GM21528 (cell line): Measurements from ENCODE around the gene PIAS4.

ENCODE experiments used
- ATAC-seq: cut with Tn5 transposase; IDR thresholded peaks from one replicate; pipeline ENCODE4 v1.9.1; 2021; ENCODE audit warnings: mild to moderate bottlenecking, moderate library complexity; ENCODE audit not compliant: unreplicated experiment, low FRiP score

The PIAS4 gene

DNA sequence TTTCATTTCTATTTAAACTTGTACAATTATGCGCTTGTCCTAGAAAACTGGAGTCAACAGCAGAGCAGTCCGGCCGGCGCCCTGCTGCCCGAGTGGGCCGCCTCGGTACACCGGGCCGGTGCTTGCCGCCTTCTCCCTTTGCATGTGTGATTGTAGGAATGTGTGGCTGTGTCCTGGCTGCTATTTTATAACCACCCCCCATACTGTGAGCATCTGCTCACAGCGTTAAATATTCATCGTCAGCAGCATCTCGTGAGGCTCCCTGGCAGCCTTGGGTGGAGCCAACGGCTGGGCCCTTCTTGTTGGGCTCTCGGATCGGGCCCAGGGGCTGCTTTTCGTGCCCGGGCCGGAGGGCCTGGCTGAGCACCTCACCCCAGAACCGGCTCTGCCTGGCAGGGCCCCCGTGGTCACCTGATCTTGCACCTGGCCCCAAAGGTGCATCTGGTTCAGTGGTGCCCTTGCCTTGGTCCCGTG, 10.6 kb downstream of the PIAS4 start:
- ATAC-seq: no peak

DNA sequence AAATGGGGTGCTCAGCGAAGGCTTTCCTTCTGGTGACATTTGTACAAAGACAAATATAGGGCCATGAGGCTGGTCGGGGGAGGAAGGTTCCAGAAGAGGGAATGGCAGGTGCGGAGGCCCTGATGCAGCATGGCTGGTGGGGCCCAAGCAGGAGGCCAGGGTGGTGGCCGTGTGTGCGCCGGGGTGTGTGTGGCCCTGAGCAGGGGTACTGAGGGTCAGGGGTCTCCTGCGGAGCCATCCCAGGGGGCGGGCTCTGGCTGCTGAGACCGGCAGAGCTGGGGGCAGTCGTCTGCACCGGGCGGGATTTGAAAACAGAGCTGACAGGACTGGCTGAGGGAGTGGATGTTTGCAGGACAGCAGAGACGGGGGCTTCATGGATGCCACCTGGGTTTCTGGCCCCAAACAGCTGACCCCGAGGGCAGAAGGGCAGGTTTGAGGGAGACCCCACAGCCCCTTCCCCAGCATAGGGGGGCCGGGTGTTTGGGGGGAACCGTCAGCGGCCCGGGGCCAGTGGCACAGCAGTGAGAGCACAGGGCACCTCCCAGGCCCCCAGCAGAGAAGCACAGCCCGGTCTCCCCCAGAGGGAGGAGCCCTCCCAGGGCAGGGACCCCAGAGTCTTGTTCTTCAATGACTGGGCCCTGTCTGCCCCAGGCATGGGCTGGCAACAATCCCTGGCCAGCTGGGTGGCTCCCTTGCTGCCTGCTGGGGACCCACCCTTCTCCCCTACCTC, 11.4 kb downstream of the PIAS4 start:
- ATAC-seq: no peak

DNA sequence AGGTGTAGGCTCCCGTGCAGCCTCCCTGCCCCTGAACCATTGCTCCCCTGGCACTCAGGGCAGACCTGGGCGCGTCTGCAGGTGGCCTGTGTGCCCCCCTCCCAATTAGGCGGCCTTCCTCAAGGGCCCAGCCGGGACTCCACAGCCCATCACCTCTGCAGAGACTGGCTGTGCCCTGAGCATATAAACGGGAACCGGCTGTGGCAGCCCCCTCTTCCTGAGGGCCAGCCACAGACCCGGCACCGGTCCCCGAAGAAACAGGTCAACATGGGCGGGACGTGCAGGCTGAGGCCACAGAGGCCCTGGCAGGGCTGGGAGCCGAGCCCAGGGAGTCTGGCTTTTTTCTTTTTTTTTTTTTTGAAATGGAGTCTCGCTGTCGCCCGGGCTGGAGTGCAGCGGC, 12.0 kb downstream of the PIAS4 start:
- ATAC-seq: no peak

DNA sequence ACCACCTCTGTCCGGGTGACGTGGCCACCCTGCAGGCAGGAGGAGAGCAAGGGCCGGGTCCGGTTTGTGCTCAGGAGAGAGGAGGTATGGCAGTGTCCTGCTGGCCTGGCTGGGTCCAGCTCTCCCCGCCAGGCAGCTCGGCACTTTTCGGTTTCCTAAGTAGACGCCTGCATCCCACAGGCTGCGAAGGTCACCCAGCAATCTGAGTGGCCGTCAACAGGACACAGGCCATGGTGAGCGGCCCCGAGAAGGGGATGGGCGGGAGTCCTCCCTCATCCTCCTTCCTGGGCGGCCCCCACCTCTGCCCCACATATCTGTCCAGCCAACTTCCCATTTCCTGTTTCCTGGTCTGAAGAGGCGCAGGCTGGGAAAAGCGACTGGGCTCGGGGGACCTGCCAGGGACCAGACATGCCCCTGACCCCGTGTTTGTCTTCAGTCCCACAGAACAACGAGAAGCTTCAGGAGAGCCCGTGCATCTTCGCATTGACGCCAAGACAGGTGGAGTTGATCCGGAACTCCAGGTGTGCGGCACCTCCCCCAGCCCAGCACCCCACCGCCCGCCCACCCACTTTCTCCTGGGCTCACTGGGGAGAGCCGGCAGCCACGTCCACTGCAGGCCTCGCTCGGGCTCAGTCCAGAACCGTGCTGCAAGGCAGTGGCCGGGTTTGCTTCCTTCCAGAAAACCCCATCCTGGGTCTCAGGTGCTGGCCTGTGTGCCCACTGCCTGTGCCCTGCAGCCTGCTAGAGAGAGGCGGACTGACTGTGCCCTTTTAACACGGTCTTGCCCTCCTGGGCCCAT, 16.3 kb downstream of the PIAS4 start:
- ATAC-seq: no peak

DNA sequence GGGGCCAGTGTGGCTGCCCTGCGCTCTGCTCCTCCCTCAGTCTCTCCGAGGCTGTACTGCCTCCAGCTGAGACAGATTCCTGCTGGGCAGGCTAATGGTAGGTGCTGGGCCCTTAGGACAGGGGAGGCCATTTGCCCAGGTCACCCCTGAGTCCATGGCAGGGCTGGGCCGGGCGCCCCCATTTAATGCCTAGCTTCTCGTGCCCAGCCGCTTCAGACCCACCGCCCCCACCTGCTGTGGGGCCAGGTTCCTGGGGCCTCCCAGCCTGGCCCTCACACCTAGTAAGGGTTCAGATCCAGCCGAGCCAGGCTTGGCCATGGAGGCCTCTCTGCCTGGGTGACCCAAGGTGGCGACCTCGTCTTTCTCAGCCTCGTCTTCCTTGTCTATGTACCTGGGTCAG, 17.8 kb downstream of the PIAS4 start:
- no peak for ATAC-seq

DNA sequence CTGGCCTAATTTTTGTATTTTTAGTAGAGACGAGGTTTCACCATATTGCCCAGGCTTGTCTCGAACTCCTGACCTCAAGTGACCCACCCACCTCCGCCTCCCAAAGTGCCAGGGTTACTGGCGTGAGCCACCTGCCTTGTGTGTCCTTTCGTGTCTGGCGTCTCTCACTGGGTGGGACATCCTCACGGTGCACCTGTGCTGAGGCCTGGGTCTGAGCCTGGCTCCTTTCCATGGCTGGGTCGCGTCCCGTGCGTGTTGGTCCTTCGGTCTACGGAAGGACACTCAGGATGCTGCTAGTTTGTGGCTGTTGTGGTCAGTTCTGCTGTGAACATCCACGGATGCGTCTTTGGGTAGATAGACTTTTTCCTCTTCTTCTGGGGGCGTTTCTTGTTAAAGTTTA, 19.6 kb downstream of the PIAS4 start:
- no peak for ATAC-seq

DNA sequence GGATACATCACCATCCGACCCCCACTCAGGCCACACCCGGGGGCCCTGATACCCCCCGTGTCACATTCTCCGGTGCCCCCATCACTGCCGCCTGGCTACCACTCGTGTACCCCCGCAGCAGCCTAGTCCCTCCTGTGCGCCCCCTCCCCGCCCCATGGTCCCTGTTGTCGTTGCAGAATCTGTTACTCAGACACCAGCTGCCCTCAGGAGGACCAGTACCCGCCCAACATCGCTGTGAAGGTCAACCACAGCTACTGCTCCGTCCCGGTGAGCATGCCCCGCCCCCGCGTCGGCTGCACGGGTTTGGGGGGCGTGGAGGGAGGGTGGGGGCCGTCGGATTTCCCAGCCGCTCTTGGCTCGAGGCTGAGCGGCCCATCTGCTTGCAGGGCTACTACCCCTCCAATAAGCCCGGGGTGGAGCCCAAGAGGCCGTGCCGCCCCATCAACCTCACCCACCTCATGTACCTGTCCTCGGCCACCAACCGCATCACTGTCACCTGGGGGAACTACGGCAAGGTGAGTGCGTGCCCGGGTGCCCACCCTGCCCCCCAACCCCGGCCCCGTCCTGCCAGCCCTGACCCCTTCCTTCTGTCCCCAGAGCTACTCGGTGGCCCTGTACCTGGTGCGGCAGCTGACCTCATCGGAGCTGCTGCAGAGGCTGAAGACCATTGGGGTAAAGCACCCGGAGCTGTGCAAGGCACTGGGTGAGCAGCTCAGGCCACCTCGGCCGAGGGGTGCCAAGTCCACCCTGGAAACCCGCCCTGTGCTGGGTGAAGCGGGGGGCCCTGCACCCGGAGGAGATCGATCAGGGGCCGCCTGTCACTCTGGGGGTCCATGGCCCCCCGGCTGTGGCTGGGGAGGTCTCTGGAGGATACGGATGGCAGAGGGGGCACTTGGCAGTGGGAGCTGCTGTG, 21.1 kb downstream of the PIAS4 start:
- no peak for ATAC-seq

DNA sequence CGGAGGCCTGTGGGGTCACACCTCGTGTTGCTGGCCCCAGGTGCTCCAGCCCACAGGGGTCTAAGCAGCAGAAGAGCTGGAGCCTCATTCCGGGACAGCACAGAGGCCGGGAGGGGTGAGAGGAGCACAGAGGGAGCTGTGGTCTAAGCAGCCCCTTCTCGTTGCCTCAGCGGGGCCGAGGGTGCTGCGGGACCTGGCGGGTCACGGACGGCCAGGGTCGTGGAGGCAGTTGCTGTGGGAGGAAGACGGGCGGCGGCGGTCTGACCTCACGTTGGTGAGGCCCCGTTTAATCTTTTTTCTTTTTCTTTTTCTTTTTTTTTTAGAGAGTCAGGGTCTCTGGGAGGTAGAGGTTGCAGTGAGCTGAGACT, 21.7 kb downstream of the PIAS4 start:
- ATAC-seq: no peak

DNA sequence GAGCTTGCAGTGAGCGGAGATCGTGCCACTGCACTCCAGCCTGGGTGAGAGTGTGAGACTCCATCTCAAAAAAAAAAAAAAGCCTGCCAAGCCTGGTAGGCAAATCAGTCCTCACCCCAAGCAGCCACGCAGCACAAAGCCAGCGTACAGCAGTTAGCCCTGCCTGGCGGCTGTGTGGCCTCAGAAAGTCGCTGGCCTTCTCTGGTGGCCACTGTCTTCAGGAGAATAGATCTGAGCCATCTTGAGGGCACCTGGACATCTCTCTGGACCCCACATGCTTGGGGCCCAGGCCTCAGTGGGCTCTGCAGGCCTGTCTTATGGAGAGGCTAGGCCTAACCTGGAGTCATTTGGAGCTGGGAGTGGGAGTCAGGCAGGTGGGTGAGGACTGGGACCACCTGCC, 23.0 kb downstream of the PIAS4 start:
- no peak for ATAC-seq

DNA sequence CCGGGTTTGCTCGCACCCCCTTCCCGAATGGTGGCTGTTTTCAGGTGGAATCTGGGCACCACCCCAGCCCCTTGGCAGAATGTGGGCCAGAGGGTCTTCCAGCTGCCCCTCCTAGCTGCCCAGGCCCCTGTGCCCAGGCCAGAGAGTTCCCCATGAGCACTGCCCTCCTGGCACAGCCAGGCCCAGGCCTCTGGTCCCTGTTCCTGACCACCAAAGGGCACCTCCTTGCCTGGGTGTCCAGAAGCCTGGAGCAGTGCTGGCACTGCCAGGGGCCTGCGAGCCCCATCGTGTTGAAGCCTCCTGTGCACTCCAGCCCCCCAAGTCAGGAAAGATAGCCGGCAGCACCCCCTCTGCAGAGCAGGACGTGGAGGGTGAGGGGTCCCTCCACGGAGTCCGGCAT, 23.4 kb downstream of the PIAS4 start:
- no peak for ATAC-seq

DNA sequence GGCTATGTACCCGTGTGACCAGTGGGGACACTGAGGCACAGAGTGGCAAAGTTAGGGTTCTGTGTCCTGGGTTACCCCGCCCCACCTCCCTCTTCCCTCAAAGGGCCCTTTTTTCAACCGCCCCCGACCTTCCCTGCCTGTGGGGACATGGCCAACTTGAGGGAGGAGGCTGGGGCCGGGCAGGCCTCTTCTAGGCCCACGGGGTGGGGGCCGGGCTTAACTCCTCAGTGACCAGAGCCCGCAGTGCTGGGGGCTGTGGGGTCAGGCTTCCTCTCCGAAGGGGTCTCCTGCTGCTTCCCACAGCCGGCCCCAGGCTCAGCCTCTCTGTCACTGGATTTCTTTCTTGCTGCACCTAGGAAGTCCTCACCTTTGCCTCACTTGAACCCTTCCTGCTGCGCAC, 23.9 kb downstream of the PIAS4 start:
- no peak for ATAC-seq

DNA sequence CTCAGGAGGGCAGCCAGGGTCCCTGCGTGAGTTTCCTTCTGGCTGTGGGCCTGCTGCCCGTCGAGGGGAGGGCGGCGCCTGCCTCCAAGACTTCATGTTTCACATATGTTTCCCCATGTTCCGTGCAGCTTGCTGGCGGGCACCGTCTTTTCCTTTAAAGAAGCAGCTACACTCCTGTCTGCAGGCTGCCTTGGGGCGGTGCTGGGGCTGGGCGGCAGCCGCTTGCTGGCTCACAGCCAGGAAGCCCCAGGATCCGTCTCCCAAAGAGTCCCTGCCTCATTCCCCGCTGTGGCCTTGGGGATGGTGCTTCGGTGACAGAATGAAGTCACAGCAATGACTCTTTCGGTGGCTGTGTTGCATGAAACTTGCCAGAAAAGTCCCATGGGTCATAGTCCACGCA, 24.9 kb downstream of the PIAS4 start:
- no peak for ATAC-seq

DNA sequence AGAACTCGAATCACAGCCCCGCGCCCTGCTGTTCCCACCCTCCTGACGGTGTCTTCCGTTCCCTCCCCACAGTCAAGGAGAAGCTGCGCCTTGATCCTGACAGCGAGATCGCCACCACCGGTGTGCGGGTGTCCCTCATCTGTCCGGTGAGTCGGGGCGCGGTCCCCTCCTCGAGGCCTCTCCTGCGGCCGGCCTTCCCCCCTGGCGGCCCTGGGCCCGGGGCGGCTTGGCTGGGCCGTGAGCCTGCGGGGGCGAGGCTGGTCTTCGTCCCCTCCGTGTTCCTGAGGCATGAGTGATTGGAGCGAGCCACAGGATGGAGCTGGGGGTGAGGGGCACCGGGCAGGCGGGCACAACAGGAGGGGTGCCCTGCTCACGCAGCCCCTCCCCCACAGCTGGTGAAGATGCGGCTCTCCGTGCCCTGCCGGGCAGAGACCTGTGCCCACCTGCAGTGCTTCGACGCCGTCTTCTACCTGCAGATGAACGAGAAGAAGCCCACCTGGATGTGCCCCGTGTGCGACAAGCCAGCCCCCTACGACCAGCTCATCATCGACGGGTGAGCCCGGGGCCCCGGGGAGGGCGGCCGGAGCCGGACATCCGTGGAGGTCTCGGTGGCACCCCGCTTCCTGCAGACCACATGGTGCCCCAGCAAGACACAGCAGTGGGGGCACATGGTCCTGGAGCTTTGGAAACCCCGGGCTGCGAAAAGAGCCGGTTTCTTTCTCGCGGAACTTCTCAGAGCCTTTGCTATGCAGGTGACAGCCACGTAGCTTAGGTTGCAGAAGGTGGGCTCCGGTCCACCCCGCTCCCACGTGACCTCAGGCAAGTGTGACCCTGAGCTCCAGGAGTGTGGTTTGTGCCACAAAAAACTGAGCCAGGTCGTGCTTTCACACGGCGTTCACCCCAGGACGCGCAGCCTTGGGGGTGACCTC, 25.8 kb downstream of the PIAS4 start:
- ATAC-seq: no peak

DNA sequence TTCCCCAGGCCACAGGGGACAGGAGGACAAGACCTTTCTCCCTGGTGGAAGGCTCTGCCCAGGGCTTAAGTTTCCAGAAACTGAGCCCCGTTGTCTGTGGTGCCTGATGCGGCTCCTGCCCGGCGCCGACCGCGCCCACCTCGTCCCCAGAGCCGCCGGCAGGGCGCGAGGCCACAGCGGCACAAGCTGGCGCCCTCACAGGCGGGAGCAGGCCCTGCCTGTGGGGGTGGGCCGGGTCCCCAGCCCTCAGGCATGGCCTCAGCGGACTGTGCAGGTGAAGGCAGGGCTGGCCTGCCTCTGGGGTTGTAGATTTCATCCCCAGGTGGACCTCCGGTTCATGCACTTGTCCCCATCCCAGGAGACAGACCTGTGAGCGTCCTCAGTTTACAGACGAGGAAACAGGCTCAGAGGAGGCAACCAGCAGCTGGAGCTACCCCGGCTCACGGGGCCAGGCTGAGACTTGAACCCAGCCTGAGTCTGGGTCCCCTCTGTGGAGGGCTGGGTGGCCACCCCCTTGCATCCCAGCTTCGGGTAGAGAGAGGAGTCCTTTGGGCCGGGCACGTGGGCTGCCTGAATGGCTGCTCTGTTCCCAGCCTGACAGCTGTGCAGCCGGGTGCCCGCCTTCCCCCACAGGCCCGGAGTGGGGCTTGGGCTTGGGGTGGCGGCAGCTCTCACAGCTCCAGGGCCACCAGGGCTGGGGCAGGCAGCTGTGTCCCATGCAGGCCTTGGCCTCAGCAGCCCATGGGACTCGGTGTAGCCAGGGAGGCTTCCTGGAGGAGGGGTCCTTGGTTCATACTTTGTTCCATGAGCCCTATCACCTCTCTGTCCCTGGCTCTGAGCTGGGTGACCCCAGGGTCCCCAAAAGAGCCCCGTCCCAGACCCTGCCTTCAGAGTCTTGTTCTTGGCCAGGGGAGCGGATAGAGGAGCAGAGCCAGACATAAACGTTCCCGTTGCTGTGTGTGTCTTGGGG, 26.8 kb downstream of the PIAS4 start:
- no peak for ATAC-seq

DNA sequence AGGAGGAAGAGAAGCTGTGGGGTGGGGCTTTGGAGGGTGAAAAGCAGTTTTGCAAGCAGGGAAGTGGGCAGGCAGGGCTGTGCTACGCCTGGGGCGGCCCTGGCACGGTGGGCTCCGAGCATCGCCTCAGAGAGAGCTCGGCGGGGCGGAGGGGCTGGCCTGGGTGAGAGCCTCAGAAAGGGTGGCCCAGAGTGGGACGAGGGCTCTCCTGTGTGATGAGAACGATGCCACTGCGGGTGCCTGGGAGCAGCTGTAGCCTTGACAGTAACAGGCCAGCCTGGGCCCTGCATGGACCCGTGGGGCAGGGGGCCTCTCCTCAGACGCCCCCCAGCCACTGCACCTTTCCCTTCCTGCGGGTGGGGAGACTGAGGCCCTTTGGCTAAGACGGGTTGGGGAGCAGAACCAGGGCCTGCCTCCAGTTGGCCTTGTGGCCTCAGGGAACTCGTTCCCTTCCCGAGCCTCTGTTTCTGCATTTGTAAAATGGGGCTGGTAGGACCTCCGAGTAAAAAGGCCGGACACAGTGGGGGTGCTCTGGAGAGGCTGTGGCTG, 27.6 kb downstream of the PIAS4 start:
- no peak for ATAC-seq

DNA sequence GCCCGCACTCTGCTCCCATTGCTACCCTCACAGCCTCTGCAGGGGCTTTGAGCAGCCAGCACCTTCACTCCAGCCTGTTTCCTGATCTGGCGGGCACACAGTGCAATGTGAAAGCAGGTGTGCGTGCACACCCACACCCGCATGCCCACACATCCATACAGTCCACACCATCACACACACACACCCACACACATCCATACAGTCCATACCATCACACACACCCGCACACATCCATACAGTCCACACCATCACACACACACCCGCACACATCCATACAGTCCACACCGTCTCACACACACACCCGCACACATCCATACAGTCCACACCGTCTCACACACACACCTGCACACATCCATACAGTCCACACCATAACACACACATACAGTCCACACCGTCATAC, 28.0 kb downstream of the PIAS4 start:
- ATAC-seq: no peak

DNA sequence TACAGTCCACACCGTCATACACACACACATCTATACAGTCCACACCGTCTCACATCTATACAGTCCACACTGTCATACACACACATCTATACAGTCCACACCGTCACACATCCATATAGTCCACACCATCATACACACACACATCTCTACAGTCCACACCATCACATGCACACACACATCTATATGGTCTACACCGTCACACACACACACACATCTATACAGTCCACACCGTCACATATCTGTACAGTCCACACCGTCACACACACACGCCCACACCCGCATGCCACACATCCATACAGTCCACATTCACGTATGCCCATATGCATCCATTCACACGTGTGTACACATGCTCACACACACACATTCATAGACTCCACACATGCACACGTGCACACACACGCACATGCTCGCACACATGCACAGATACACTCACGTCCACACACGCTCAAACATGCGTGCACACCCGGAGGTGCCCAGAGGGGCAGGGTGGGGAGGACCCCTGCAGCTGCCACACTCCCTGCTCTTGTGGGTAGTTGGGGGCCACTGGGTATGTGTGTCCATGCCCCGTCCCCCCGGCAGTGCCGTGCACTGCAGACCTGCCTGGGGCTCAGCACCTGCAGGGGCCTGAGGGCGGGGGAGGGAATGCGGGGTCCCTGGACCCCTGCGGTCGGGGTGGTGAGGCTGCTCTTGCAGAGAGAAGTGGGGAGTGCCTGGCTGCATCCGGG, 29.2 kb downstream of the PIAS4 start:
- ATAC-seq: no peak
